Skeletal muscle tissue (tissue), 4 donors: ENCODE results near the gene SLC27A1. TPM values are rescaled to one million over a fixed set of nuclear protein-coding genes. Genes with fewer than 3 reads are reported as not detected.
A peak's percentile ranks its signal among the peaks of the same experiment; 100 is the strongest.
"Not testable (repeated sequence)": the region's sequence is repeated elsewhere in the genome, so short reads cannot be mapped to it uniquely, and the experiment has no call there.

ENCODE experiments used
- H3K27ac ChIP-seq: one replicate; pipeline ENCODE4 v1.7.0; 2013; ENCODE audit warnings: mild to moderate bottlenecking, low read depth, low read length, inconsistent platforms
- H3K27me3 ChIP-seq, 3 donors: one replicate each; pipeline ENCODE4 v1.7.0; 2013; ENCODE audit warnings: low read length in 3 of 3; ENCODE audit not compliant: control insufficient read depth in 3 of 3, insufficient read depth in 3 of 3
- H3K36me3 ChIP-seq, 3 donors: one replicate each; pipeline ENCODE4 v1.7.0; 2013; ENCODE audit warnings: low read length in 3 of 3; ENCODE audit not compliant: control insufficient read depth in 3 of 3, insufficient read depth in 3 of 3
- H3K4me1 ChIP-seq, 3 donors: one replicate each; pipeline ENCODE4 v1.7.0; 2013; ENCODE audit warnings: low read length in 3 of 3, mild to moderate bottlenecking in 3 of 3; ENCODE audit not compliant: control insufficient read depth in 3 of 3, insufficient read depth in 3 of 3
- H3K4me3 ChIP-seq, 3 donors: one replicate each; pipeline ENCODE4 v1.7.0; 2013; ENCODE audit warnings: low read length in 3 of 3
- H3K9ac ChIP-seq, 3 donors: one replicate each; pipeline ENCODE4 v1.7.0; 2013; ENCODE audit warnings: low read length in 3 of 3, mild to moderate bottlenecking in 3 of 3, moderate library complexity in 2 of 3, low read depth in 1 of 3
- H3K9me3 ChIP-seq, 3 donors: one replicate each; pipeline ENCODE4 v1.7.0; 2013; ENCODE audit warnings: low read length in 3 of 3; ENCODE audit not compliant: control insufficient read depth in 3 of 3
- total RNA-seq: library from RNA; depleted of rRNA; stranded (reverse); fragments of >200 nt; gene quantifications from one replicate; pipeline ENCODE4 v1.2.3, GENCODE V29; 2014
- donor health status: Osteomylitis.

Gene SLC27A1
- total RNA-seq, 1 donor from 2014 or later, result 12.0 TPM

- Histone ChIP-seq H3K4me1 (peaks cover 36 to 46% (median 38%) of the 10 kb centered on the region in 3 donors), H3K9me3 (no peaks in the 10 kb centered on the region), H3K9ac (peak overlapping the region; percentile 40 to 69 (median 65)), H3K27ac (peak overlapping the region; percentile 2), H3K36me3 (peaks cover 0 to 8% (median 5%) of the 10 kb centered on the region in 3 donors), H3K27me3 (no peaks in the 10 kb centered on the region), H3K4me3 (peak overlapping the region; percentile 56 to 84 (median 65))
These were observed 1.2 kb downstream of the SLC27A1 start for GRCh38 chr19:17471410-17472125.

- Histone ChIP-seq H3K36me3 (peaks cover 0 to 8% (median 5%) of the 10 kb centered on the region in 3 donors), H3K27ac (peak overlapping the region; percentile 40), H3K27me3 (no peaks in the 10 kb centered on the region), H3K9ac (no peak overlapping the region), H3K4me1 (peaks cover 30 to 37% (median 36%) of the 10 kb centered on the region in 3 donors), H3K4me3 (no peak overlapping the region), H3K9me3 (no peaks in the 10 kb centered on the region)
These were observed 2.7 kb downstream of the SLC27A1 start for GRCh38 chr19:17473041-17473440.

GRCh38 chr19:17475011-17475540 lies 4.8 kb downstream of the SLC27A1 start:
- peak overlapping the region in 1 of 3 donors; percentile 76 for H3K9ac ChIP-seq

GRCh38 chr19:17475541-17476115 lies 5.3 kb downstream of the SLC27A1 start:
- Histone ChIP-seq H3K9ac (peak overlapping the region; percentile 1 to 76 (median 50)), H3K4me3 (peak overlapping the region in 2 of 3 donors; percentile 22 to 40), H3K4me1 (peaks cover 17 to 25% (median 23%) of the 10 kb centered on the region in 3 donors), H3K9me3 (no peaks in the 10 kb centered on the region), H3K27ac (peak overlapping the region; percentile 83), H3K36me3 (peaks cover 0 to 6% (median 5%) of the 10 kb centered on the region in 3 donors), H3K27me3 (no peaks in the 10 kb centered on the region)

More at GRCh38 chr19:17475011-17475540, 4.8 kb downstream of the SLC27A1 start:
- not testable (repeated sequence) for H3K27me3 ChIP-seq, H3K9me3 ChIP-seq, H3K36me3 ChIP-seq
- peaks cover 17 to 25% (median 23%) of the 10 kb centered on the region in 3 donors for H3K4me1 ChIP-seq
- peak overlapping the region; percentile 83 for H3K27ac ChIP-seq
- H3K4me3 ChIP-seq, result peak overlapping the region in 1 of 3 donors; percentile 22

- Histone ChIP-seq H3K27ac (no peak overlapping the region), H3K4me1 (peaks cover 9 to 21% (median 18%) of the 10 kb centered on the region in 3 donors)
These were observed 9.0 kb downstream of the SLC27A1 start for GRCh38 chr19:17479325-17479791.

GRCh38 chr19:17481986-17482385 lies 11.7 kb downstream of the SLC27A1 start:
- H3K4me1 ChIP-seq, result peaks cover 0 to 8% (median 6%) of the 10 kb centered on the region in 3 donors
- H3K9me3 ChIP-seq, result no peaks in the 10 kb centered on the region
- peaks cover 0 to 10% (median 4%) of the 10 kb centered on the region in 3 donors for H3K36me3 ChIP-seq
- H3K4me3 ChIP-seq, result no peak overlapping the region
- no peaks in the 10 kb centered on the region for H3K27me3 ChIP-seq
- H3K27ac ChIP-seq, result no peak overlapping the region
- no peak overlapping the region for H3K9ac ChIP-seq

More at GRCh38 chr19:17479325-17479791, 9.0 kb downstream of the SLC27A1 start:
- peaks cover 0 to 4% (median 3%) of the 10 kb centered on the region in 3 donors for H3K36me3 ChIP-seq
- H3K9me3 ChIP-seq, result no peaks in the 10 kb centered on the region
- H3K9ac ChIP-seq, result no peak overlapping the region
- no peaks in the 10 kb centered on the region for H3K27me3 ChIP-seq
- H3K4me3 ChIP-seq, result no peak overlapping the region

GRCh38 chr19:17482877-17483604 lies 12.7 kb downstream of the SLC27A1 start:
- Histone ChIP-seq H3K27ac (no peak overlapping the region), H3K36me3 (peaks cover 4 to 15% (median 11%) of the 10 kb centered on the region in 3 donors), H3K4me1 (peaks cover 0 to 9% (median 8%) of the 10 kb centered on the region in 3 donors), H3K4me3 (no peak overlapping the region), H3K9ac (no peak overlapping the region), H3K9me3 (no peaks in the 10 kb centered on the region), H3K27me3 (no peaks in the 10 kb centered on the region)

- H3K36me3 ChIP-seq, result peaks cover 7 to 17% (median 15%) of the 10 kb centered on the region in 3 donors
- peaks cover 5 to 11% (median 8%) of the 10 kb centered on the region in 3 donors for H3K4me1 ChIP-seq
- no peaks in the 10 kb centered on the region for H3K9me3 ChIP-seq
- H3K27ac ChIP-seq, result no peak overlapping the region
- H3K9ac ChIP-seq, result no peak overlapping the region
- H3K4me3 ChIP-seq, result no peak overlapping the region
- H3K27me3 ChIP-seq, result no peaks in the 10 kb centered on the region
These were observed 13.3 kb downstream of the SLC27A1 start for GRCh38 chr19:17483605-17484002.

- no peak overlapping the region for H3K9ac ChIP-seq
- peaks cover 13 to 22% (median 17%) of the 10 kb centered on the region in 3 donors for H3K36me3 ChIP-seq
- H3K27me3 ChIP-seq, result no peaks in the 10 kb centered on the region
- H3K4me1 ChIP-seq, result peaks cover 6 to 16% (median 12%) of the 10 kb centered on the region in 3 donors
- H3K9me3 ChIP-seq, result no peaks in the 10 kb centered on the region
- no peak overlapping the region for H3K27ac ChIP-seq
- H3K4me3 ChIP-seq, result no peak overlapping the region
These were observed 14.3 kb downstream of the SLC27A1 start for GRCh38 chr19:17484520-17485185.
